ENCODE measurements around the gene GSG1L. TPM values are rescaled to one million over a fixed set of nuclear protein-coding genes. Genes with fewer than 3 reads are reported as not detected.

Gene GSG1L
- total and polyA plus RNA-seq, 12 donors = 0.11 TPM; not detected in 11

DNA sequence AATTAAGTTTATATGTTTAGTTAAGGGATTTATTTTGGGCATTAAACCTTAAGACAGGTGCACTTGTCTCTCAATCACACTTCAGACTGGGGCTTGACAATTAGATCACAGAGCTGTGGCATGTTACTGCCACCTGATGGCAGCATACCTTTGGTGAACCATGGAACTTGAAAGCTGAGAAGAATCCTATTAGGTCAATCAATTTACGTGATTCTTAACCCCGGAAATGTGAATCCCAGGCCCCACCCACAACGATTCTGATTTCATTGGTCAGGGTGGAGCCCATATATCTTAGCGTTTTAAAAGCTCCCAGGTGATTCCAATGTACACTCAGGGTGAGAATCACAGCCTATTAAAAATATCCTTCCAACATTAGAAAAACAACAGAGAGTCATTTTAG is 91.0 kb downstream of the GSG1L start:
- peak in 3 of 7 donors; percentile 8 to 52 (median 21) for DNase-seq
- Histone ChIP-seq H3K36me3 (replicated peaks in 1 of 2) (no peaks in the 10 kb centered on the region), H3K27me3 (no peaks in the 10 kb centered on the region), H3K4me3 (no peak overlapping the region), H3K9me3 (replicated peaks in 1 of 3) (no peaks in the 10 kb centered on the region), H3K27ac (no peak overlapping the region), H3K4me1 (replicated peaks in 1 of 2) (no peaks in the 10 kb centered on the region)
- WGBS, 4 donors = 0 to 1% (median 0%) methylated on average over 1 to 4 of the region's 4 CpGs
- TF ChIP-seq POLR2A (IDR thresholded peaks at IDR 0.05) = no peak
- TF ChIP-seq, protein P1, sequence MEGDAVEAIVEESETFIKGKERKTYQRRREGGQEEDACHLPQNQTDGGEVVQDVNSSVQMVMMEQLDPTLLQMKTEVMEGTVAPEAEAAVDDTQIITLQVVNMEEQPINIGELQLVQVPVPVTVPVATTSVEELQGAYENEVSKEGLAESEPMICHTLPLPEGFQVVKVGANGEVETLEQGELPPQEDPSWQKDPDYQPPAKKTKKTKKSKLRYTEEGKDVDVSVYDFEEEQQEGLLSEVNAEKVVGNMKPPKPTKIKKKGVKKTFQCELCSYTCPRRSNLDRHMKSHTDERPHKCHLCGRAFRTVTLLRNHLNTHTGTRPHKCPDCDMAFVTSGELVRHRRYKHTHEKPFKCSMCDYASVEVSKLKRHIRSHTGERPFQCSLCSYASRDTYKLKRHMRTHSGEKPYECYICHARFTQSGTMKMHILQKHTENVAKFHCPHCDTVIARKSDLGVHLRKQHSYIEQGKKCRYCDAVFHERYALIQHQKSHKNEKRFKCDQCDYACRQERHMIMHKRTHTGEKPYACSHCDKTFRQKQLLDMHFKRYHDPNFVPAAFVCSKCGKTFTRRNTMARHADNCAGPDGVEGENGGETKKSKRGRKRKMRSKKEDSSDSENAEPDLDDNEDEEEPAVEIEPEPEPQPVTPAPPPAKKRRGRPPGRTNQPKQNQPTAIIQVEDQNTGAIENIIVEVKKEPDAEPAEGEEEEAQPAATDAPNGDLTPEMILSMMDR (IDR thresholded peaks at IDR 0.05) = peak in 5 of 6 experiments; percentile 18 to 47 (median 28)
- intact Hi-C loops (cut with DNase I) = loop anchor here in 1 of 2 donors (10.0 kb wide), 1 partner anchor 82 kb away; no protein-coding TSS in a partner anchor

DNA sequence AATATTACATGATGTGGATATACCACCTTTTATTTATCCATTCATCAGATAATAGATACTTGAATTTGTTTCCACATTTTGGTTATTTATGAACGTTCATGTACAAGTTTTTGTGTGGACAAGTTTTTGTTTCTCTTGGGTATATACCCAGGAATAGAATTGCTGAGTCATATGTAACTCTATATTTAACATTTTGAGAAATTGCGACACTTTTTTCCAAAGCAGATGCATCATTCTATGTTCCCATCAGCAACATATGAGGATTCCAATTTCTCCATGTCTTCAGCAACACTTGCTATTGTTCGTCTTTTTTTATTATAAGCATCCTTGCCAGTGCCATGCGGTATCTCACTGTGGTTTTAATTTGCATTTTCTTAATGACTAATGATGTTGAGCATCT is 93.9 kb downstream of the GSG1L start:
- TF ChIP-seq POLR2A (IDR thresholded peaks at IDR 0.05) = no peak
- TF ChIP-seq, protein P1 (IDR thresholded peaks at IDR 0.05) = no peak
- Histone ChIP-seq H3K36me3 (replicated peaks in 1 of 2) (no peaks in the 10 kb centered on the region), H3K27me3 (no peaks in the 10 kb centered on the region), H3K9me3 (replicated peaks in 1 of 3) (no peaks in the 10 kb centered on the region), H3K27ac (no peak overlapping the region), H3K4me1 (replicated peaks in 1 of 2) (no peaks in the 10 kb centered on the region), H3K4me3 (no peak overlapping the region)
- DNase-seq = no peak
- 43 to 72% (median 71%) methylated on average over 4 of the region's 4 CpGs for WGBS, 4 donors
- intact Hi-C loops (cut with DNase I) = no loop called here

DNA sequence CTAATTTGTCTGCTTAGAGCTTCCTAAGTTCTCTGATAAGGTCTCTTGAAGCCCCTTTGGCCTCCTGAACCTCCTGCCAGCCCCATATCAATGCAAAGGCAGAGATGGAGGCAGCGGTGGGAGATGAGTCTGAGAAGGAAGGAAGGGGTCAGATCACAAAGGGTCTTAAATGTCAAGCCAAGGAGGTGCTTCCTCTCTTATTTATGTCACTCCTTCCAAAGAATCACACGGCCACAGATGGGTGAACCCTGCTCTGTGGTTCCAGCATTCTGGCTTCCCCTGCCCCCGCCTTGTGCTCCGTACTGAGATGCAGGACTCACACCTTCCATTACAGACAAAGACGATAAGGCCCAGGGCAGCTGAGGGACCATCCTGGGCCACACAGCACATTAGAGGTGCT is 96.3 kb downstream of the GSG1L start:
- no peaks in the 10 kb centered on the region for H3K36me3 ChIP-seq (replicated peaks in 1 of 2)
- 72 to 87% (median 79%) methylated on average over 5 of the region's 5 CpGs for WGBS, 4 donors
- H3K9me3 ChIP-seq (replicated peaks in 1 of 3) = no peaks in the 10 kb centered on the region
- H3K27ac ChIP-seq = no peak overlapping the region
- no peaks in the 10 kb centered on the region for H3K4me1 ChIP-seq (replicated peaks in 1 of 2)
- intact Hi-C loops (cut with DNase I) = no loop called here
- H3K27me3 ChIP-seq = no peaks in the 10 kb centered on the region
- no peak for TF ChIP-seq POLR2A (IDR thresholded peaks at IDR 0.05)
- TF ChIP-seq, protein P1 (IDR thresholded peaks at IDR 0.05) = no peak
- DNase-seq = no peak
- H3K4me3 ChIP-seq = no peak overlapping the region

DNA sequence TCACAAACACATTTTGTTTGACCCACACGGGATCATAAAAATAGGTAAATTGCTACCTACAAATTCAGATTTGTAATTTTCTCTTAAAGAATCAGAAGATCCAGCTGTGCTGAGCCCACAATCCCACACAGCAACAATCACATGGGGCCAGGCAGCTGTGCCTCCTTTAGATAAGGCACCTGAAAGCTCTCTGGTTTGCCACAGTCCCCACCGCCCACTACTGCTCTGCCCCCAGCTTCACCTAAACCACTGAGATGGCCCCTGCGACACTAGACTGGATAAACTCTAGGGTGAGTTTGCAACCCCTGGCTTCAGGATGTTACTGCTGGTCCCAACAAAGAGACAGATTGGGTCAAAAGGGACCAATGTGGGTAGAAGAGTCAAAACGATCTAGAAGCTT is 96.8 kb downstream of the GSG1L start:
- intact Hi-C loops (cut with DNase I) = no loop called here
- 82 to 88% (median 84%) methylated on average over 3 to 4 of the region's 4 CpGs for WGBS, 4 donors
- Histone ChIP-seq H3K27ac (no peak overlapping the region), H3K4me3 (no peak overlapping the region), H3K27me3 (no peaks in the 10 kb centered on the region), H3K4me1 (replicated peaks in 1 of 2) (no peaks in the 10 kb centered on the region), H3K9me3 (replicated peaks in 1 of 3) (no peaks in the 10 kb centered on the region), H3K36me3 (replicated peaks in 1 of 2) (no peaks in the 10 kb centered on the region)
- DNase-seq = no peak
- no peak for TF ChIP-seq POLR2A (IDR thresholded peaks at IDR 0.05)
- TF ChIP-seq, protein P1 (IDR thresholded peaks at IDR 0.05) = no peak

Data from adrenal gland (tissue), 12 donors.